ENCODE data around the gene LRRC3B.

- no peak for TF ChIP-seq CTCF (IDR thresholded peaks at IDR 0.05)
- no peak for TF ChIP-seq EP300 (IDR thresholded peaks at IDR 0.05)
- no peak for TF ChIP-seq POLR2A (IDR thresholded peaks at IDR 0.05)
- TF ChIP-seq POLR2AphosphoS5 (IDR thresholded peaks at IDR 0.05), result no peak
Observed at GRCh38 chr3:26631390-26631738, 8.8 kb downstream of the LRRC3B start.

Measured in upper lobe of left lung (tissue), 4 donors.